Endothelial cell of umbilical vein (primary cell): Measurements from ENCODE around the gene SNX25.

Experiments
- GATA2 ChIP-seq: IDR thresholded peaks from 2 replicates; pipeline ENCODE4 v1.7.0; 2011; ENCODE audit warnings: low read depth, mild to moderate bottlenecking, moderate library complexity, mixed read lengths, low read length; ENCODE audit not compliant: insufficient read length, insufficient read depth
- JUN ChIP-seq: IDR thresholded peaks from 2 replicates; pipeline ENCODE4 v1.6.1; 2011; ENCODE audit warnings: borderline replicate concordance, low read depth; ENCODE audit not compliant: insufficient read length, insufficient read depth
- POLR2A ChIP-seq: IDR thresholded peaks from 2 replicates; pipeline ENCODE4 v1.6.1; 2012; ENCODE audit warnings: low read depth, mild to moderate bottlenecking, control low read depth, low read length
- POLR2AphosphoS5 ChIP-seq: IDR thresholded peaks from 2 replicates; pipeline ENCODE4 v1.6.1; 2012; ENCODE audit warnings: low read depth, mild to moderate bottlenecking, control low read depth, low read length, moderate library complexity; ENCODE audit not compliant: insufficient read depth
- TF ChIP-seq, protein P1 (sequence below), 2 donors: IDR thresholded peaks; 1 replicate in 1 of 2; 2 replicates in 1 of 2; pipeline ENCODE4 v1.5.1; 2011; ENCODE audit warnings: low read length in 2 of 2, mild to moderate bottlenecking in 2 of 2, moderate library complexity in 2 of 2, control low read depth in 1 of 2, inconsistent platforms in 1 of 2, low read depth in 1 of 2; ENCODE audit not compliant: insufficient read depth in 1 of 2; ENCODE audit errors: extremely low read depth in 1 of 2

- TF ChIP-seq POLR2AphosphoS5 = no peak
- TF ChIP-seq, protein P1, sequence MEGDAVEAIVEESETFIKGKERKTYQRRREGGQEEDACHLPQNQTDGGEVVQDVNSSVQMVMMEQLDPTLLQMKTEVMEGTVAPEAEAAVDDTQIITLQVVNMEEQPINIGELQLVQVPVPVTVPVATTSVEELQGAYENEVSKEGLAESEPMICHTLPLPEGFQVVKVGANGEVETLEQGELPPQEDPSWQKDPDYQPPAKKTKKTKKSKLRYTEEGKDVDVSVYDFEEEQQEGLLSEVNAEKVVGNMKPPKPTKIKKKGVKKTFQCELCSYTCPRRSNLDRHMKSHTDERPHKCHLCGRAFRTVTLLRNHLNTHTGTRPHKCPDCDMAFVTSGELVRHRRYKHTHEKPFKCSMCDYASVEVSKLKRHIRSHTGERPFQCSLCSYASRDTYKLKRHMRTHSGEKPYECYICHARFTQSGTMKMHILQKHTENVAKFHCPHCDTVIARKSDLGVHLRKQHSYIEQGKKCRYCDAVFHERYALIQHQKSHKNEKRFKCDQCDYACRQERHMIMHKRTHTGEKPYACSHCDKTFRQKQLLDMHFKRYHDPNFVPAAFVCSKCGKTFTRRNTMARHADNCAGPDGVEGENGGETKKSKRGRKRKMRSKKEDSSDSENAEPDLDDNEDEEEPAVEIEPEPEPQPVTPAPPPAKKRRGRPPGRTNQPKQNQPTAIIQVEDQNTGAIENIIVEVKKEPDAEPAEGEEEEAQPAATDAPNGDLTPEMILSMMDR (IDR thresholded peaks at IDR 0.05; ENCODE audit: extremely low read depth in 1 of 2, insufficient read depth in 1 of 2, low read depth in 1 of 2, low read length in 2 of 2) = no peak
- TF ChIP-seq POLR2A = no peak
- TF ChIP-seq GATA2 = no peak
- no peak for TF ChIP-seq JUN
Observed at GRCh38 chr4:185312699-185313098, 103.3 kb downstream of the SNX25 start.
